ENCODE data around the gene NKX1-2.
A peak's percentile ranks its signal among the peaks of the same experiment; 100 is the strongest.

Gene NKX1-2

DNA sequence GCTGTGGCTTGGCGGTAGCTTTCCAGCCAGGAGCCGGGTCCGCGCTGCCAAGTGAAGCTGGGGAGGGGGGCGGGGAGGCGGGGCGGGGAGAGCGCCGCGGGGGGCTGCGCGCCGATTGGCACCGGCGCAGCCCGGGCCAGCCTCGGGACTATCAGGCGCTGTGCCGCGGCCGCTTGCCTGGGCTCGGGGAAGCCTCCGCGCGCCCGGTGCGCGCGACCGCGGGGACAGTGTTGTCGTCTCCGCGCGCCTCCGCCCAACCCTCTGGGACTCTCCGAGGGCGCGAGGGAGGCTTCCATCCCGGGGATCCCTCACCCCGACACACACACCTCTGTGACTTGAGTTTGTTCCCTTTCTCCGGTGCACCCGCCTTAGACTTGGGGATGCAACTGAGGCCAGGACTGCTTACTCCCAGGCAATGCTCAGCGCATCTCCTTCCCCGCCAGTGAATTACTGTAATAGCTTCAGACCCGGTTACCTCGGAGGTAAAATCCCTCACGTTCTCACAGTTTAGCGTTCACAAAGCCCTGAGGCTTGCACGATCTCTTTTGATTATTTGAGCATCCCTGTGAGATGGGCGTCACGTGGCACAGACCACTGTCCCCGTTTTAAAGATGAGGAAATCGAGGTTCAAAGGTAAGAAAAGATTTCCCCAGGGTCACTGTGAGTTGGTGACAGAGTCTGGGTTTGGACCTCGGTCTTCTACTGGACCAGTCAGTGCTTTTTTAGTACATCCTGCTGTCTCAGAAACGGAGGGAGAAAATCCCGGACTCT is at the start of gene NKX1-2:
NKX1-2 (minus strand) TSS at position 24 of the 771 bp plus-strand sequence. CDS start 92 bp downstream, outside the sequence.
- CTCF ChIA-PET = interaction anchor here (0.6 kb wide), 1 partner anchor 33 kb away, joined by 3 read pairs; no protein-coding TSS in a partner anchor
- TF ChIP-seq ZNF530 (tag by site-specific recombination; IDR thresholded peaks at IDR 0.05; ENCODE audit: low read depth) (no peak), ZNF174 (tag by site-specific recombination; IDR thresholded peaks at IDR 0.05) (no peak), ZNF747 (tag by site-specific recombination; IDR thresholded peaks at IDR 0.05) (no peak), ZSCAN30 (tag by site-specific recombination; IDR thresholded peaks at IDR 0.05) (0 out of 2 replicates have a peak, but pooled peaks have one; percentile 4), EGR2 (tag by site-specific recombination; IDR thresholded peaks at IDR 0.05; ENCODE audit: low read depth) (no peak), ZNF830 (tag by site-specific recombination; IDR thresholded peaks at IDR 0.05; ENCODE audit: low read depth) (no peak), ZNF571 (tag by site-specific recombination; IDR thresholded peaks at IDR 0.05) (no peak), IKZF3 (tag by site-specific recombination; IDR thresholded peaks at IDR 0.05) (no peak), ZNF514 (tag by site-specific recombination; IDR thresholded peaks at IDR 0.05) (no peak), ZBTB7A (tag by site-specific recombination; IDR thresholded peaks at IDR 0.05; ENCODE audit: low read depth) (no peak), ZBTB48 (tag by site-specific recombination; IDR thresholded peaks at IDR 0.05) (no peak), TRIM28 (IDR thresholded peaks at IDR 0.05; ENCODE audit: borderline replicate concordance, low read length) (no peak), ZNF510 (tag by site-specific recombination; IDR thresholded peaks at IDR 0.05; ENCODE audit: insufficient replicate concordance) (no peak), PRDM10 (tag by site-specific recombination; IDR thresholded peaks at IDR 0.05) (0 out of 2 replicates have a peak, but pooled peaks have one; percentile 22), ZNF155 (tag by site-specific recombination; IDR thresholded peaks at IDR 0.05) (no peak), GFI1B (tag by site-specific recombination; IDR thresholded peaks at IDR 0.05) (no peak), AEBP2 (tag by site-specific recombination; IDR thresholded peaks at IDR 0.05; ENCODE audit: borderline replicate concordance) (no peak), ZNF501 (tag by site-specific recombination; IDR thresholded peaks at IDR 0.05) (no peak), ZNF335 (tag by site-specific recombination; conservative IDR thresholded peaks at IDR 0.05) (peak; percentile 31), ZNF302 (tag by site-specific recombination; IDR thresholded peaks at IDR 0.05; ENCODE audit: low read depth) (no peak)
- TF ChIP-seq, protein P1, sequence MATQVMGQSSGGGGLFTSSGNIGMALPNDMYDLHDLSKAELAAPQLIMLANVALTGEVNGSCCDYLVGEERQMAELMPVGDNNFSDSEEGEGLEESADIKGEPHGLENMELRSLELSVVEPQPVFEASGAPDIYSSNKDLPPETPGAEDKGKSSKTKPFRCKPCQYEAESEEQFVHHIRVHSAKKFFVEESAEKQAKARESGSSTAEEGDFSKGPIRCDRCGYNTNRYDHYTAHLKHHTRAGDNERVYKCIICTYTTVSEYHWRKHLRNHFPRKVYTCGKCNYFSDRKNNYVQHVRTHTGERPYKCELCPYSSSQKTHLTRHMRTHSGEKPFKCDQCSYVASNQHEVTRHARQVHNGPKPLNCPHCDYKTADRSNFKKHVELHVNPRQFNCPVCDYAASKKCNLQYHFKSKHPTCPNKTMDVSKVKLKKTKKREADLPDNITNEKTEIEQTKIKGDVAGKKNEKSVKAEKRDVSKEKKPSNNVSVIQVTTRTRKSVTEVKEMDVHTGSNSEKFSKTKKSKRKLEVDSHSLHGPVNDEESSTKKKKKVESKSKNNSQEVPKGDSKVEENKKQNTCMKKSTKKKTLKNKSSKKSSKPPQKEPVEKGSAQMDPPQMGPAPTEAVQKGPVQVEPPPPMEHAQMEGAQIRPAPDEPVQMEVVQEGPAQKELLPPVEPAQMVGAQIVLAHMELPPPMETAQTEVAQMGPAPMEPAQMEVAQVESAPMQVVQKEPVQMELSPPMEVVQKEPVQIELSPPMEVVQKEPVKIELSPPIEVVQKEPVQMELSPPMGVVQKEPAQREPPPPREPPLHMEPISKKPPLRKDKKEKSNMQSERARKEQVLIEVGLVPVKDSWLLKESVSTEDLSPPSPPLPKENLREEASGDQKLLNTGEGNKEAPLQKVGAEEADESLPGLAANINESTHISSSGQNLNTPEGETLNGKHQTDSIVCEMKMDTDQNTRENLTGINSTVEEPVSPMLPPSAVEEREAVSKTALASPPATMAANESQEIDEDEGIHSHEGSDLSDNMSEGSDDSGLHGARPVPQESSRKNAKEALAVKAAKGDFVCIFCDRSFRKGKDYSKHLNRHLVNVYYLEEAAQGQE (tag by site-specific recombination; IDR thresholded peaks at IDR 0.05) = no peak
- TF ChIP-seq, protein P2, sequence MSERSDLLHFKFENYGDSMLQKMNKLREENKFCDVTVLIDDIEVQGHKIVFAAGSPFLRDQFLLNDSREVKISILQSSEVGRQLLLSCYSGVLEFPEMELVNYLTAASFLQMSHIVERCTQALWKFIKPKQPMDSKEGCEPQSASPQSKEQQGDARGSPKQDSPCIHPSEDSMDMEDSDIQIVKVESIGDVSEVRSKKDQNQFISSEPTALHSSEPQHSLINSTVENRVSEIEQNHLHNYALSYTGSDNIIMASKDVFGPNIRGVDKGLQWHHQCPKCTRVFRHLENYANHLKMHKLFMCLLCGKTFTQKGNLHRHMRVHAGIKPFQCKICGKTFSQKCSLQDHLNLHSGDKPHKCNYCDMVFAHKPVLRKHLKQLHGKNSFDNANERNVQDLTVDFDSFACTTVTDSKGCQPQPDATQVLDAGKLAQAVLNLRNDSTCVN (tag by site-specific recombination; optimal IDR thresholded peaks at IDR 0.05) = peak; percentile 85
- TF ChIP-seq, protein P3, sequence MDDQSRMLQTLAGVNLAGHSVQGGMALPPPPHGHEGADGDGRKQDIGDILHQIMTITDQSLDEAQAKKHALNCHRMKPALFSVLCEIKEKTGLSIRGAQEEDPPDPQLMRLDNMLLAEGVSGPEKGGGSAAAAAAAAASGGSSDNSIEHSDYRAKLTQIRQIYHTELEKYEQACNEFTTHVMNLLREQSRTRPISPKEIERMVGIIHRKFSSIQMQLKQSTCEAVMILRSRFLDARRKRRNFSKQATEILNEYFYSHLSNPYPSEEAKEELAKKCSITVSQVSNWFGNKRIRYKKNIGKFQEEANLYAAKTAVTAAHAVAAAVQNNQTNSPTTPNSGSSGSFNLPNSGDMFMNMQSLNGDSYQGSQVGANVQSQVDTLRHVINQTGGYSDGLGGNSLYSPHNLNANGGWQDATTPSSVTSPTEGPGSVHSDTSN (CRISPR knock-in tag; IDR thresholded peaks at IDR 0.05) = no peak
- H3K4me3 ChIP-seq (ENCODE audit: low read depth, low read length) = peak within 1 kb of the TSS; percentile 36
- peaks cover 5% of the 10 kb centered on the region; the same call in 1 of the 2 replicates for H3K4me1 ChIP-seq (ENCODE audit: control insufficient read depth, insufficient read depth, low read length)
- H3K9me3 ChIP-seq (ENCODE audit: control insufficient read depth, insufficient read depth, low read depth, low read length) = no peaks in the 10 kb centered on the region
- H3K27ac ChIP-seq (ENCODE audit: extremely low read depth, low read depth, low read length) = peak within 1 kb of the TSS; percentile 9; the same call in 1 of the 2 replicates
- H3K36me3 ChIP-seq (ENCODE audit: control insufficient read depth in 2 of 2, insufficient read depth in 1 of 2, low read length in 2 of 2) = no peaks in the 10 kb centered on the region
- POLR2A ChIA-PET = interaction anchor here (1.2 to 2.5 kb wide), 5 partner anchors 10 to 31 kb away, joined by 3 to 17 read pairs (median 6); partner anchors contain the start of genes LHPP and OAT
